ENCODE measurements around the gene CTNNBL1. TPM values are rescaled to one million over a fixed set of nuclear protein-coding genes. Genes with fewer than 3 reads are reported as not detected.
A peak's percentile ranks its signal among the peaks of the same experiment; 100 is the strongest.

CTNNBL1 gene
- total and polyA plus RNA-seq, 8 donors: 36.0 to 63.6 (median 50.1) TPM

- no peak for ATAC-seq
- intact Hi-C loops (cut with DNase I): no loop called here
- peak overlapping the region; percentile 28 to 40 for H3K4me3 ChIP-seq
Observed at GRCh38 chr20:37903317-37904007, 209.6 kb downstream of the CTNNBL1 start.

GRCh38 chr20:37904008-37904642, 210.3 kb downstream of the CTNNBL1 start:
- Histone ChIP-seq H3K36me3 (no peaks in the 10 kb centered on the region), H3K27ac (no peak overlapping the region), H3K4me1 (peaks cover 4 to 13% of the 10 kb centered on the region in 2 donors), H3K9me3 (no peaks in the 10 kb centered on the region), H3K27me3 (peaks cover 15 to 94% of the 10 kb centered on the region in 2 donors), H3K4me3 (peak overlapping the region in 1 of 2 donors; percentile 40)
- no peak for TF ChIP-seq CTCF (IDR thresholded peaks at IDR 0.05)
- intact Hi-C loops (cut with DNase I): no loop called here
- no peak for DNase-seq
- no peak for ATAC-seq

More at GRCh38 chr20:37903317-37904007, 209.6 kb downstream of the CTNNBL1 start:
- peaks cover 15 to 96% of the 10 kb centered on the region in 2 donors for H3K27me3 ChIP-seq
- peaks cover 4 to 13% of the 10 kb centered on the region in 2 donors for H3K4me1 ChIP-seq
- H3K27ac ChIP-seq: no peak overlapping the region
- no peaks in the 10 kb centered on the region for H3K9me3 ChIP-seq
- no peaks in the 10 kb centered on the region for H3K36me3 ChIP-seq
- no peak for TF ChIP-seq CTCF (IDR thresholded peaks at IDR 0.05)
- DNase-seq: peak in 1 of 4 donors; percentile 62

GRCh38 chr20:37904845-37905373, 211.1 kb downstream of the CTNNBL1 start:
- Histone ChIP-seq H3K9me3 (no peaks in the 10 kb centered on the region), H3K4me1 (peaks cover 4 to 13% of the 10 kb centered on the region in 2 donors), H3K36me3 (no peaks in the 10 kb centered on the region), H3K4me3 (no peak overlapping the region), H3K27ac (no peak overlapping the region), H3K27me3 (peaks cover 15 to 94% of the 10 kb centered on the region in 2 donors)
- intact Hi-C loops (cut with DNase I): no loop called here
- TF ChIP-seq CTCF (IDR thresholded peaks at IDR 0.05): no peak
- DNase-seq: no peak
- no peak for ATAC-seq

- Histone ChIP-seq H3K4me1 (peaks cover 4 to 13% of the 10 kb centered on the region in 2 donors), H3K27me3 (peaks cover 15 to 93% of the 10 kb centered on the region in 2 donors), H3K4me3 (no peak overlapping the region), H3K36me3 (no peaks in the 10 kb centered on the region), H3K27ac (no peak overlapping the region), H3K9me3 (no peaks in the 10 kb centered on the region)
- no peak for ATAC-seq
- intact Hi-C loops (cut with DNase I): no loop called here
- peak in 1 of 4 donors; percentile 49 for DNase-seq
- TF ChIP-seq CTCF (IDR thresholded peaks at IDR 0.05): no peak
Observed at GRCh38 chr20:37905671-37906613, 212.1 kb downstream of the CTNNBL1 start.

All from left lung (tissue), 10 donors.